Transverse colon (tissue), 4 donors: ENCODE data around the gene SHC1.

Experiments
- EP300 ChIP-seq: sonication (generic); formaldehyde crosslinking; IDR thresholded peaks from one replicate; pipeline ENCODE4 v1.6.1; 2017; ENCODE audit warnings: antibody characterized with exemption, low read depth
- POLR2A ChIP-seq: fragments of 450-650 bp; IDR thresholded peaks from one replicate; pipeline ENCODE4 v1.6.1; 2016; ENCODE audit warnings: antibody characterized with exemption, mild to moderate bottlenecking, moderate library complexity
- POLR2AphosphoS5 ChIP-seq, 3 donors: sonication (generic); formaldehyde crosslinking; IDR thresholded peaks; one replicate each; pipeline ENCODE4 v1.6.1; 2016; ENCODE audit warnings: antibody characterized with exemption in 3 of 3
- TF ChIP-seq, protein P1 (sequence below), 5 experiments: fragments of 200-600 bp in 3 of 5; fragments of 450-650 bp in 2 of 5; sonication (generic) in 3 of 5; IDR thresholded peaks; 1 replicate in 2 of 5; 2 replicates in 3 of 5; pipeline ENCODE4 v1.5.1; 2016 to 2017; ENCODE audit warnings: antibody characterized with exemption in 5 of 5, inconsistent platforms in 3 of 5, mild to moderate bottlenecking in 2 of 5, moderate library complexity in 1 of 5

DNA sequence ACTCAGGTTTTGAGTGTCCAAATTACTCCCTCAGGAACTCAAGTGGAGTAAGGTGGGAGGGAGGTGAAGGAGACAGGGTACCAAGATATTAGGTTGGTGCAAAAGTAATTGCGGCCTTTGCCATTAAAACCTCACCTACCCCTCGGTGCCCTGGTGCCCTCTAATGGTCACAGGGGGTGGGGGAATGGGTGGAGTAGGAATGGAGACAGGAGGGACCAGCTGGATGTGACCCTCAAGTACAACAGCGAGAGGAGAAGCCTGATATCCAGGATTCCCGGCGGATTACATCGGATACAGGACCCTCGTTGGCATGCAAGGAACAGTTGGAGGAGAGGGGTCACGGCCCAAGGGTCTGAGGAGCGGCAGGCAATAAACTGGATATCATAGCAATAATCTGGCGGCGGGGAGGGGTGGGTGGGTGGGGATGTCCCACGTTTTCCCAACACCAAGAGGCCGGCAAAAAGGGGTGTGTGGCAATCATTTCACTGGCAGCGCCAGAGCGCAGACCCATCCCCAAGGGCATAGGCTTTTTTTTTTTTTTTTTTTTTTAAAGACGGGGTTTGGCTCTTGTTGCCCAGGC is 27.7 kb upstream of the SHC1 start:
- TF ChIP-seq, protein P1, sequence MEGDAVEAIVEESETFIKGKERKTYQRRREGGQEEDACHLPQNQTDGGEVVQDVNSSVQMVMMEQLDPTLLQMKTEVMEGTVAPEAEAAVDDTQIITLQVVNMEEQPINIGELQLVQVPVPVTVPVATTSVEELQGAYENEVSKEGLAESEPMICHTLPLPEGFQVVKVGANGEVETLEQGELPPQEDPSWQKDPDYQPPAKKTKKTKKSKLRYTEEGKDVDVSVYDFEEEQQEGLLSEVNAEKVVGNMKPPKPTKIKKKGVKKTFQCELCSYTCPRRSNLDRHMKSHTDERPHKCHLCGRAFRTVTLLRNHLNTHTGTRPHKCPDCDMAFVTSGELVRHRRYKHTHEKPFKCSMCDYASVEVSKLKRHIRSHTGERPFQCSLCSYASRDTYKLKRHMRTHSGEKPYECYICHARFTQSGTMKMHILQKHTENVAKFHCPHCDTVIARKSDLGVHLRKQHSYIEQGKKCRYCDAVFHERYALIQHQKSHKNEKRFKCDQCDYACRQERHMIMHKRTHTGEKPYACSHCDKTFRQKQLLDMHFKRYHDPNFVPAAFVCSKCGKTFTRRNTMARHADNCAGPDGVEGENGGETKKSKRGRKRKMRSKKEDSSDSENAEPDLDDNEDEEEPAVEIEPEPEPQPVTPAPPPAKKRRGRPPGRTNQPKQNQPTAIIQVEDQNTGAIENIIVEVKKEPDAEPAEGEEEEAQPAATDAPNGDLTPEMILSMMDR (IDR thresholded peaks at IDR 0.05): no peak
- TF ChIP-seq EP300 (no peak), POLR2A (no peak), POLR2AphosphoS5 (IDR thresholded peaks at IDR 0.05) (no peak)
